GOT3 (cell line): ENCODE results near the gene ACVR1.
"Not testable (repeated sequence)": the region's sequence is repeated elsewhere in the genome, so short reads cannot be mapped to it uniquely, and the experiment has no call there.

Source experiments
- DNase-seq: peaks from one replicate; lab custom pipeline; 2025; ENCODE audit warnings: mixed read lengths; lab: John Stamatoyannopoulos, UW

ACVR1 gene

GRCh38 chr2:157757500-157757899, 118.6 kb downstream of the ACVR1 start:
- no peak for DNase-seq

- not testable (repeated sequence) for DNase-seq
Measured at GRCh38 chr2:157756447-157756846, 119.7 kb downstream of the ACVR1 start.

- DNase-seq = no peak
Measured at GRCh38 chr2:157751462-157752058, 124.6 kb downstream of the ACVR1 start.

GRCh38 chr2:157749684-157750083, 126.4 kb downstream of the ACVR1 start:
- DNase-seq = no peak

- DNase-seq = no peak
Measured at GRCh38 chr2:157748371-157749142, 127.6 kb downstream of the ACVR1 start.

- DNase-seq = no peak
Measured at GRCh38 chr2:157747695-157748370, 128.3 kb downstream of the ACVR1 start.

DNA sequence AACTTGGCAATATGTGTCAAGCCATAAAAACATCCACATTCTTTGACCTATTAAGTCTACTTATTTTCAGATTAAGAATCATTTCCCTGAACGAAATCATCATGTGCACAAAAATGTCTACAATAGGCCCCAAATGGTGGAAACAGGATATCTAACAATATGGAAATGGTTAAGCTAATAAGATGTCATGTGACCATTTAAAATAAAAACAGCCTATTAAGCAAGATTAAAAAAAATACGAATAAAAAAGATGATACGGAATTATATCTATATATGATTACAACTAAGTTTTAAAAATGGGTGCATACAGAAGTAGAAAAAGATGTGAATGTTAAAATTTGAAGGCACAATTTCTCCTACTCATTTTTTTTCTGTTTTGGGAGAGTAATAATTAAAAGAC, 128.8 kb downstream of the ACVR1 start:
- no peak for DNase-seq

DNA sequence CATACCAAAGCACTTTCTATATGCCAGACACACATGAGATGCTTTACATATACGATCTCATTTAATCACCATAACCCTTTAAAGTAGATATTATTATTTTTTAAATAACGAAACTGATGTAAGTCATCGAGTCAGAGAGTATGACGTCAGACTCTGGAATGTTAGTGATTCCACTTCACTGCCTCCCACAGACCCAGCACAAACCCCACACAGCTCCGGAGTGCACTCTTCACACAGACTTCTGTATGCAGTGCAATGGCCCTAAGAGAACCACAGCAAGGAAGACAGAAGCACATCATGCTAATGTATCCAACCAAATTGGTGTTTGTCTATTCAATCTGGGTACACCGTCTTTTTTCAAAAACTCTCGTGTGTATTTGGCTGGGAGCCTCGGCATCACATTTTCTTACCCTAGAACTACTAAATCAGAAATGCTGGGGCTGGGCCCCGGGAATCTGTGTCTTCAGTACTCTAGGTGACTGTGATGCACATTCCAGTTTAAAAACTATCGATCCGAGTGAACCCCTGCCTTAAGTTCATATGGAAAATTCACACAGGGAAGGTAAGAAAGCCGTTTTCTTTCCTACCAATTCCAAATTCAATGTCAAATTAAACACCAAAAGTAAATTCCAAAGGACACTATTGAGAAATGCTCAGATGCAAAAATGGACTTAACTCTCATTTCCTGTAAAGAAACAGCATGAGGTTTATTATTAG, 129.7 kb downstream of the ACVR1 start:
- no peak for DNase-seq

- no peak for DNase-seq
Measured at GRCh38 chr2:157744571-157745076, 131.5 kb downstream of the ACVR1 start.

DNA sequence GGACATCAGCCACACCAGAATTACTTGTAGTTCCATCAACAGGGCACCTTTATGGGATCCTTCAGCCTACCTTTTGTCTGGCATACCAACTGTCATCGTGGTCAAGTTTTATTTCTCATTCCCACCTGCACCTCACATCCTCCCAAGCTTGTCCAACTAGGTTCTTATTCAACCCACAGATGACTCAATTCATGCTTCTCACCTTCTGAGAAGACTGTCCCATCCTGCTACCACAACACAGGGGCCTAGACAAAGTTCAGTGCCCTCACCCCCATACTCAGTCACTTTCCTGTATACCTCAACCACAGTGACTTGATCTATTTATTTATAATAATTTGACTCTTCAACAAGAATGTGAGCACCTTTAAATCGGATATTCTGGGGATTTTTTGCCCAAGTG, 133.1 kb downstream of the ACVR1 start:
- DNase-seq = no peak

DNA sequence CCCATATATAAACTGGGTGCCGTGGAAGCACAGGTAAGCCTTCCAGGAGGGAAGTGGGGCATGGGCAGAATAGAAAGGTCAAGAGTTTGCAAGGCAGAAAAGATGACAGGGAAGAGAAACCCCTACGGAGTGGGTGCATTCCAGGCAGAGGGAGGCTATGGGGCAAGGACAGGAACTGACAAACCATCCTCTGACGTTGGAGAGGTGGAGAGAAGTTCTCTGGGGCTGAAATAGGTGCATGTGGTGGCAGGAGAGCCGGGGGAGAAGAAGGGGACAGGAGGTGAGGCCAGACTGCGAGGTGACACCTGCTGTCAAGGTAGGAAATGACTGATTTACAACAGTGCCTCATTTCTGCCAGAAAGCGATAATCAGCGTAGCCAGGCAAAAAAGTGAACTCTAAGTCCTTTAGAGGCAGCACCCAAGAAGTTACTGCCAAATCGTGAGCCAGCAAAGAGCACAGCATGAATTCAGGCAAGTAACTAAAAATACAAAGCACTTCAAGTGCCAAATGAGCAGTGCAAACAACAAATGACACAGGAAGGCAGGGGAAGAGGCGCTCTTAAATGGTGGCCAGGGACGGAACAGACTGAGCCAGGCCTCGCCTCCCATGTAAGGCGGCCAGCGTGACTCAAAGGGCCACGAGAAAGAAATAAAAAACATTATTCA, 134.2 kb downstream of the ACVR1 start:
- DNase-seq = no peak

DNA sequence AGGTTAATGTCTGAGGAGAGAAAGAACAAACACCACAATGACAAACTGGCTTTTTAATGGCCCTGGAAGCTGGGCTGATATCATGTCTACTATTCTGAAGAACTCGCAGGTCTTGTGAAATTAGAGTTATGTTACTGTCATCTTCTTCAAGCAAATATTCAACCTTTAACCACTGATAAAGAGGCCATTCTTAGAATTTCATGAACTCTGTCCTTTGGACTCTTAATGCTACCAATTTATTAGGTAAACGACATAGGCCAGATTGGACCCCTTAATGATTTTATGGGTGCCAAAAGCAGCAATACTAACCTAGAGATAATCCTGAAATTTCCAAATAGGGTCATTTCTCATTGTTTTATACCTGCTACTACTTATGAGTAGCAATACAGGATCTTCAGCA, 138.5 kb downstream of the ACVR1 start:
- no peak for DNase-seq

DNA sequence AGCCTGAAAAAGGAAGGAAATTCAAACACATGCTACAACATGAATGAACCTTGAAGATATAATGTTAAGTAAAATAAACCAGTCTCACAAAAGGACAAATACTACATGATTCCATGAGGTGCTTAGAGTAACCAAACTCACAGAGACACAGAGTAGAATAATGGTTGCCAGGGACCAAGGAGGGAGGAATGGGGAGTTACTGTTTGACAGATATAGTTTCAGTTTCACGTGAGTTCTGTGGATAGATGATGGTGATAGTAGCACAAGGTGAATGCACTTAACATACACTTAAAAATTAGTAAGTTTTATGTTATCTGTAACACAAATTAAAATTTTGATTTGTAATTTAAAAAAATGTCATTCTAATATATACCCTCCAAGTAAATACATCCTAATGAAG, 140.6 kb downstream of the ACVR1 start:
- no peak for DNase-seq

DNA sequence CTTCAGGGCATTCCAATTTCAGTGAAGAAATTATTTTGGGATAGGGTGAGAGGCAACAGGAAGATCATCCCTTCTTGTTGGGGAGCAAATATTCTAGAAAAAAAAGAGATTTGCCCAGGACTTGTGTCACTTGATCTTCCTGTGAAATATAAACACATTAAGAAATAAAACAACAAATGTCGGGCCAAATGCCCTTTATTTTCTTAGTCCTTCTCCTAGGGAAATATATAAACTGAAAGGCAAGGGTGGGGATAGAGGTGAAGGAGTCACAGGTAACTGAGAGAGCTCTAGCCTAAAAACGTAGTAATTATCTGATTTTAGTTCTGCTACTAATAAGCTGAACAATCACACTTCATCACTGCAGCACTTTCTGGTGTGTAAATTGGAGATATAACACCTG, 142.9 kb downstream of the ACVR1 start:
- no peak for DNase-seq

GRCh38 chr2:157732596-157732995, 143.5 kb downstream of the ACVR1 start:
- DNase-seq = no peak

DNA sequence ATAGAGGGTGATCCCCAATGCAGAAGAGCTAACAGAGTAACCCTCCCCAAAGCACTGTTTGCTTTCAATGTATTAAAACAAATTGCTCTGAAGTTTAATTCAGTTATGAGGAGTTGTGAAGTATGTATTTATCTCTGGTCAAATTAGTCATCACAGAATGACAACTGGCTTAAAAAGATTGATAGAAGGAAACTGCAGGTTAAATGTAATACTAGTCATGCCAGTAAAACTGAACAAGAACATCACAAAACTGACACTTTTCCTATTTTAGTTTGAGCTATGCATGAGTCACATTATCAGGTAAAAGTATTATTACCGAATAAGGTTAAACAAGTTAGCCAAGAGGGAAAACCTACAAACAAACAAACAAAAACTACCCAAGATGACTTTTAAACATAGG, 148.4 kb downstream of the ACVR1 start:
- DNase-seq = no peak

GRCh38 chr2:157726946-157727345, 149.2 kb downstream of the ACVR1 start:
- DNase-seq = no peak

- DNase-seq = no peak
Measured at GRCh38 chr2:157725846-157726245, 150.3 kb downstream of the ACVR1 start.

GRCh38 chr2:157722580-157723234, 153.4 kb downstream of the ACVR1 start:
- no peak for DNase-seq

GRCh38 chr2:157720504-157720903, 155.6 kb downstream of the ACVR1 start:
- no peak for DNase-seq

GRCh38 chr2:157704653-157705052, 171.5 kb downstream of the ACVR1 start:
- not testable (repeated sequence) for DNase-seq
